HUES6 (cell line): ENCODE measurements around the gene PLCH1.

Experiments used
- H3K27ac ChIP-seq: 2 replicates; pipeline ENCODE4 v1.7.0; 2013; ENCODE audit warnings: low read depth, mild to moderate bottlenecking, low read length, inconsistent platforms
- H3K27me3 ChIP-seq: 2 replicates; pipeline ENCODE4 v1.6.1; 2013; ENCODE audit warnings: low read length; ENCODE audit not compliant: control insufficient read depth, insufficient read depth
- H3K36me3 ChIP-seq: 2 replicates; pipeline ENCODE4 v1.6.1; 2013; ENCODE audit warnings: low read length; ENCODE audit not compliant: control insufficient read depth, insufficient read depth
- H3K4me1 ChIP-seq: 2 replicates; pipeline ENCODE4 v1.6.1; 2013; ENCODE audit warnings: low read length; ENCODE audit not compliant: control insufficient read depth, insufficient read depth
- H3K4me3 ChIP-seq: 2 replicates; pipeline ENCODE4 v1.5.1; 2013; ENCODE audit warnings: low read depth, low read length
- H3K9ac ChIP-seq: one replicate; pipeline ENCODE4 v1.6.1; 2013; ENCODE audit warnings: mild to moderate bottlenecking, low read length
- H3K9me3 ChIP-seq: 2 replicates; pipeline ENCODE4 v1.6.1; 2013; ENCODE audit warnings: low read depth, low read length; ENCODE audit not compliant: control insufficient read depth, insufficient read depth

Gene PLCH1

DNA sequence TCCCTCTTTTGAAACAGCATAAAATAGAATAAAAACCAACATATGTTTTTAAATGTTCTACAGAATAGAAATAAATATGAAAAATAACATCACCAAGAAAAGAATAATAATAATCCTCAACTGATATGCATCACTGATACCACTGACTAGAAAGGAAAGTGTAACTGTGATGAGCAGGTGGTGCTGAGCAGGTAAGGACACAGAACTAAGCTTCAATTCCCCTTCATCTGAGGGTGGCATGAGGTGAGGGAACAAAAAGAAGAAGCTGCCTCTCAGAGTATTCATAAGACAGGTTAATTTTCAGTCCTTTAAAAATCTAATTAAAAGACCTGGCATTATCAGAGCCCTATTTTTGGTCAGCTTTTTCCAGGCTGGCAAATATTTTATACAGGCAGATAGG is 216.3 kb downstream of the PLCH1 start:
- Histone ChIP-seq H3K9ac (no peak overlapping the region), H3K4me1 (peaks cover 8% of the 10 kb centered on the region), H3K27me3 (no peaks in the 10 kb centered on the region), H3K9me3 (peaks cover 18% of the 10 kb centered on the region), H3K27ac (no peak overlapping the region), H3K36me3 (peaks cover 10% of the 10 kb centered on the region; the same call in 1 of the 2 replicates), H3K4me3 (no peak overlapping the region)

- H3K9me3 ChIP-seq: peaks cover 8% of the 10 kb centered on the region
Observed at GRCh38 chr3:155525324-155525833, 219.5 kb downstream of the PLCH1 start.

DNA sequence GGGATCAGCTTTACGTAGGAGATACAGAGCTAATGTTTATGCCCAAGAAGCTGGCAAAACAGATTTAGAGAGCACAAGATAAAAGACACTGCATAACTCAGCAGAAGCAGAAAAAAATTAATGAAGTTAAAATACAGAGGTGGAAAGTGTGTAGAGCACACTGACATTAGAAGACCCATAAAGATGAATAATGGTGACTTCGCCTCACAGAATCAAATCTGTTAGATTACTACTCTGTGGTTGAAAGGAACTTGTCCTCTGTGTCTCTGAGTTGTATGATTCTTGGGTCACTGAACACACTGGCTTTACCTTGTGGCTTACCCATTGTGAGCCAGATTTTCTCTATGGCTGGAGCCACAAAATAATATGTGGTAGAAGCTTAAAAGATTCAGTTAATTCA is 224.4 kb downstream of the PLCH1 start:
- Histone ChIP-seq H3K9me3 (peaks cover 8% of the 10 kb centered on the region), H3K9ac (no peak overlapping the region), H3K27ac (no peak overlapping the region), H3K36me3 (peaks cover 6% of the 10 kb centered on the region; the same call in 1 of the 2 replicates), H3K4me1 (no peaks in the 10 kb centered on the region), H3K27me3 (no peaks in the 10 kb centered on the region), H3K4me3 (no peak overlapping the region)

More at GRCh38 chr3:155525324-155525833, 219.5 kb downstream of the PLCH1 start:
- Histone ChIP-seq H3K4me1 (peaks cover 8% of the 10 kb centered on the region), H3K27ac (no peak overlapping the region), H3K9ac (no peak overlapping the region), H3K4me3 (no peak overlapping the region), H3K36me3 (peaks cover 6% of the 10 kb centered on the region; the same call in 1 of the 2 replicates), H3K27me3 (no peaks in the 10 kb centered on the region)

DNA sequence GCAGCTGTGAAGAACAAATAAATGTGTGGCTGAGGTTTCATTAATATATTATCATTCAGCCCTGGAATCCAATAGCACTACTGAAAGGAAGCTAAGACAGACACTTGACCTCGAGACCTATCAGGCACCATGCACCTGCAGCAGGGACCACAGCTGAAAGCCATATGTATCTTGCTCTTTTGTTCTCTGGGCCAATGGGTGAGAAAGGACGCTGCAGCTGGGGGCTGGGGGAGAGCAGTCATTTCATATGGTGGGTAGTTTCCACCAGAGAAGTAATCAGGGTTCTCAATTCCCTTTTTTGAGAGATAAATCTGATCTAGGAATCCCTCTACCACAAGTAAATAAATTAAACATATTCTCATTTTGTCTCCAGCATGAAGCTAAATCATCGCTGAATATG is 225.8 kb downstream of the PLCH1 start:
- Histone ChIP-seq H3K4me1 (no peaks in the 10 kb centered on the region), H3K9me3 (no peaks in the 10 kb centered on the region), H3K4me3 (no peak overlapping the region), H3K36me3 (peaks cover 10% of the 10 kb centered on the region; the same call in 1 of the 2 replicates), H3K9ac (no peak overlapping the region), H3K27ac (no peak overlapping the region), H3K27me3 (no peaks in the 10 kb centered on the region)

DNA sequence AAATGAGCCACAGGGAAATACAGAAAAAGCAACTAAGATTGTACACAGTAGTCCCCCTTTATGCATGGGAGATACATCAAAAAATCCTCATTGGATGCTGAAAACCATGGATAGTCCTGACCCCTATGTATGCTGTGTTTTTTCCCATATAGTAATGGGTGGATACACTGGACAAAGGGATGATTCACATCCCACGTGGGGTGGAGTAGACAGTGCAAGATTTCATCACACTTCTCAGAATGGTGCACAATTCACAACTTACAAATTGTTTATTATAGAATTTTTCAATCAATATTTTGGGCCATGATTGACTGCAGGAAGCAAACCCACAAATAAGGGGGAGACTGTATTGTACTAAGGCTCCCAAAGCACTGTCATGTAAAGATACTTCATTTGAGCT is 227.0 kb downstream of the PLCH1 start:
- no peaks in the 10 kb centered on the region for H3K27me3 ChIP-seq
- no peak overlapping the region for H3K4me3 ChIP-seq
- peaks cover under 1% of the 10 kb centered on the region; the same call in 1 of the 2 replicates for H3K4me1 ChIP-seq
- 0 out of 2 replicates have a peak, but pooled peaks cover 3% of the 10 kb centered on the region for H3K36me3 ChIP-seq
- H3K9ac ChIP-seq: no peak overlapping the region
- no peaks in the 10 kb centered on the region for H3K9me3 ChIP-seq
- H3K27ac ChIP-seq: no peak overlapping the region

GRCh38 chr3:155516439-155516838 is 228.4 kb downstream of the PLCH1 start:
- Histone ChIP-seq H3K4me3 (no peak overlapping the region), H3K36me3 (0 out of 2 replicates have a peak, but pooled peaks cover 3% of the 10 kb centered on the region), H3K4me1 (peaks cover 11% of the 10 kb centered on the region)

DNA sequence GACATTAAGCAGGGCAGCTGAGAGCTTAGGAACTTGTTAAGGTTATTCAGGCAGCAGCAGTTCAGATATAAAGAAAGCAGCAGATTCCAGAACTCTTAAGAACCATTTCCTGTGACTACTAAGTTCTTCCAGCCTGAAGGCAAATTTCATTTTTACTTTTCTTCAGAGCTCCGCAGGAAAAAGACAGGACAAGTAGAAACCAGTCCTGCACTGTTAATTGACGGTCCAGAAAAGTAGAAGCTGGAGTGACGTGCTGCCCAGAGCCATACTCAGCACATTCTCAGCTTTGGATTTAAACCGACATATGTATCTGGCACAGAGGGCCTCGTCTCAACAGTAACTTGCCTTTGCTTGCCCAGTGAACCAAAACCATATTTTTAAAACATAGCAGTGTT is 232.0 kb downstream of the PLCH1 start:
- H3K4me1 ChIP-seq: peaks cover 11% of the 10 kb centered on the region
- no peak overlapping the region for H3K4me3 ChIP-seq
- H3K9me3 ChIP-seq: no peaks in the 10 kb centered on the region
- H3K9ac ChIP-seq: no peak overlapping the region
- H3K36me3 ChIP-seq: 0 out of 2 replicates have a peak, but pooled peaks cover 3% of the 10 kb centered on the region
- H3K27ac ChIP-seq: no peak overlapping the region
- H3K27me3 ChIP-seq: no peaks in the 10 kb centered on the region

More at GRCh38 chr3:155516439-155516838, 228.4 kb downstream of the PLCH1 start:
- H3K9me3 ChIP-seq: no peaks in the 10 kb centered on the region
- no peak overlapping the region for H3K27ac ChIP-seq
- no peak overlapping the region for H3K9ac ChIP-seq
- no peaks in the 10 kb centered on the region for H3K27me3 ChIP-seq

- Histone ChIP-seq H3K4me3 (peak overlapping the region; percentile 43), H3K27ac (peak overlapping the region; percentile 56; the same call in 1 of the 2 replicates), H3K4me1 (peaks cover 11% of the 10 kb centered on the region), H3K36me3 (0 out of 2 replicates have a peak, but pooled peaks cover 3% of the 10 kb centered on the region), H3K27me3 (no peaks in the 10 kb centered on the region), H3K9me3 (no peaks in the 10 kb centered on the region), H3K9ac (no peak overlapping the region)
Observed at GRCh38 chr3:155512175-155512866, 232.6 kb downstream of the PLCH1 start.

GRCh38 chr3:155504682-155505081 is 240.2 kb downstream of the PLCH1 start:
- H3K4me1 ChIP-seq: no peaks in the 10 kb centered on the region
- H3K27me3 ChIP-seq: no peaks in the 10 kb centered on the region
- H3K4me3 ChIP-seq: no peak overlapping the region
- peaks cover 3% of the 10 kb centered on the region; the same call in 1 of the 2 replicates for H3K36me3 ChIP-seq
- no peak overlapping the region for H3K9ac ChIP-seq
- no peaks in the 10 kb centered on the region for H3K9me3 ChIP-seq
- H3K27ac ChIP-seq: no peak overlapping the region

- no peak overlapping the region for H3K9ac ChIP-seq
- H3K36me3 ChIP-seq: peaks cover 3% of the 10 kb centered on the region; the same call in 1 of the 2 replicates
- no peaks in the 10 kb centered on the region for H3K9me3 ChIP-seq
- H3K27me3 ChIP-seq: no peaks in the 10 kb centered on the region
- H3K27ac ChIP-seq: no peak overlapping the region
- no peak overlapping the region for H3K4me3 ChIP-seq
- H3K4me1 ChIP-seq: no peaks in the 10 kb centered on the region
Observed at GRCh38 chr3:155502630-155503029, 242.2 kb downstream of the PLCH1 start.

DNA sequence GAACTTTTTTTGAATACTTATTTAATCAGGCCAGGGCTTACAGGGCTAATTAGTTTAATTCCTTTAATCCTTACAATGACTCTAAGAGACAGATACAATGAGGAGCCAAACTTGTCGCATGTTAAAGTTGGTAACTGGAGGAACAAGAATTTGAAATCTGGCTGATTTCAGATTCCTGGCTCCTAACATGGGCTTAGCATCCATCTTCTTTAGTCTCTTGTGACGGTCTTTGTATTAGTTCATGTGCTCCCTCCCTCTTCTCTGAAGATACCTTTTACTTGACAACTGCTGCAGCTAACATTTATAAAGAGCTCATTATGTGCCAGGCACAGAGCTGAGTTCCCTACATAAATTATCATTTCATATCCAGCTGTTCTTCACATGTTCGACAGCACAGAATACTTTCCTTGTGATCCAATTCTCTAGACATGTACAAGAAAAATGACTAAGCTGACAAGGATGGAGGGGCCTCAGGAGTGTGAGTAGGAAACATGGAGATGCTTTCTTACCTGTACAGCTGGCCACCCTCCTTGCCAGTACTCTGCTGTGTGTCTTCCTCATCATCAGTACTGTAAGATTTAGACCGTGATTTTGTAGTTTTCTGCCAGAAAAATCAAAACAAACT is 244.6 kb downstream of the PLCH1 start:
- Histone ChIP-seq H3K27me3 (no peaks in the 10 kb centered on the region), H3K4me3 (no peak overlapping the region), H3K4me1 (no peaks in the 10 kb centered on the region), H3K9ac (no peak overlapping the region), H3K36me3 (peaks cover 3% of the 10 kb centered on the region; the same call in 1 of the 2 replicates), H3K27ac (no peak overlapping the region), H3K9me3 (no peaks in the 10 kb centered on the region)
